Osteocyte (in vitro differentiated cells): Measurements from ENCODE around the gene CNGA4. TPM values are rescaled to one million over a fixed set of nuclear protein-coding genes. Genes with fewer than 3 reads are reported as not detected.

Experiments
- DNase-seq: peaks from one replicate; pipeline ENCODE4 v3.0.0; 2021; ENCODE audit warnings: mixed read lengths; ENCODE audit not compliant: unreplicated experiment; ENCODE audit errors: extremely low spot score
- H3K27ac Mint-ChIP-seq: one replicate; pipeline ENCODE4 v1.8.0; 2021; ENCODE audit warnings: mild to moderate bottlenecking, mixed read lengths; ENCODE audit not compliant: unreplicated experiment
- H3K27me3 Mint-ChIP-seq: one replicate; pipeline ENCODE4 v1.8.0; 2021; ENCODE audit warnings: mixed read lengths; ENCODE audit not compliant: unreplicated experiment
- H3K36me3 Mint-ChIP-seq: one replicate; pipeline ENCODE4 v1.8.0; 2021; ENCODE audit warnings: mixed read lengths; ENCODE audit not compliant: unreplicated experiment
- H3K4me1 Mint-ChIP-seq: one replicate; pipeline ENCODE4 v1.8.0; 2021; ENCODE audit warnings: mixed read lengths; ENCODE audit not compliant: unreplicated experiment
- H3K4me3 Mint-ChIP-seq: one replicate; pipeline ENCODE4 v1.8.0; 2021; ENCODE audit warnings: mild to moderate bottlenecking, moderate library complexity, mixed read lengths; ENCODE audit not compliant: unreplicated experiment
- H3K9me3 Mint-ChIP-seq: one replicate; pipeline ENCODE4 v1.8.0; 2021; ENCODE audit warnings: mixed read lengths; ENCODE audit not compliant: unreplicated experiment
- total RNA-seq: library from RNA; stranded (reverse); gene quantifications from 2 replicates; pipeline ENCODE4 v1.2.1, GENCODE V29; 2021
- TF ChIP-seq, protein P1 (sequence below): fragments of 200-600 bp; sonication (generic); IDR thresholded peaks from 2 replicates; pipeline ENCODE4 v1.5.0; 2021; ENCODE audit warnings: antibody characterized with exemption, mild to moderate bottlenecking, moderate library complexity

Gene CNGA4
- total RNA-seq, 1 donor from 2014 or later = not detected

DNA sequence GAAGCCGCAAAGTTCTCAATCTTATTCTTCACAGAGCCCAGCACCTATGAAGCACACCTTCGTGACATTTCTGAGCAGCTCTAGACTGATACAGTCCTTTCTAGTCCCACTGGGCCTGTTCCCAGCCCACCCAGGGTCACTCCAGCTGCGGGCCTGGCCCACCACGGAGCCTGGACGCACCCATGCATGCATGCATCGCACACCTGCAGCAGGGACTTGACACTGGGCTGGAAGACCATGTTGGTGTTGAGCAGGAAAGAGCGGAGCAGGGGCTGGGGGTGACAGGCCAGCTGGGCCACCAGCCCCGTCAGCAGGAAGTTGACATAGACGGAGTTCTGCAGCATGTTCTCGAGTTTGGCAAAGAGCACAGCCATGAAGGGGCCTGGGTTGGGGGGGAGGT lies 24.4 kb upstream of the CNGA4 start:
- Mint-ChIP-seq H3K4me1 (peaks cover 5% of the 10 kb centered on the region), H3K4me3 (no peak overlapping the region), H3K27me3 (no peaks in the 10 kb centered on the region), H3K9me3 (no peaks in the 10 kb centered on the region), H3K36me3 (peaks cover 30% of the 10 kb centered on the region), H3K27ac (no peak overlapping the region)
- DNase-seq = no peak
- TF ChIP-seq, protein P1, sequence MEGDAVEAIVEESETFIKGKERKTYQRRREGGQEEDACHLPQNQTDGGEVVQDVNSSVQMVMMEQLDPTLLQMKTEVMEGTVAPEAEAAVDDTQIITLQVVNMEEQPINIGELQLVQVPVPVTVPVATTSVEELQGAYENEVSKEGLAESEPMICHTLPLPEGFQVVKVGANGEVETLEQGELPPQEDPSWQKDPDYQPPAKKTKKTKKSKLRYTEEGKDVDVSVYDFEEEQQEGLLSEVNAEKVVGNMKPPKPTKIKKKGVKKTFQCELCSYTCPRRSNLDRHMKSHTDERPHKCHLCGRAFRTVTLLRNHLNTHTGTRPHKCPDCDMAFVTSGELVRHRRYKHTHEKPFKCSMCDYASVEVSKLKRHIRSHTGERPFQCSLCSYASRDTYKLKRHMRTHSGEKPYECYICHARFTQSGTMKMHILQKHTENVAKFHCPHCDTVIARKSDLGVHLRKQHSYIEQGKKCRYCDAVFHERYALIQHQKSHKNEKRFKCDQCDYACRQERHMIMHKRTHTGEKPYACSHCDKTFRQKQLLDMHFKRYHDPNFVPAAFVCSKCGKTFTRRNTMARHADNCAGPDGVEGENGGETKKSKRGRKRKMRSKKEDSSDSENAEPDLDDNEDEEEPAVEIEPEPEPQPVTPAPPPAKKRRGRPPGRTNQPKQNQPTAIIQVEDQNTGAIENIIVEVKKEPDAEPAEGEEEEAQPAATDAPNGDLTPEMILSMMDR = no peak

DNA sequence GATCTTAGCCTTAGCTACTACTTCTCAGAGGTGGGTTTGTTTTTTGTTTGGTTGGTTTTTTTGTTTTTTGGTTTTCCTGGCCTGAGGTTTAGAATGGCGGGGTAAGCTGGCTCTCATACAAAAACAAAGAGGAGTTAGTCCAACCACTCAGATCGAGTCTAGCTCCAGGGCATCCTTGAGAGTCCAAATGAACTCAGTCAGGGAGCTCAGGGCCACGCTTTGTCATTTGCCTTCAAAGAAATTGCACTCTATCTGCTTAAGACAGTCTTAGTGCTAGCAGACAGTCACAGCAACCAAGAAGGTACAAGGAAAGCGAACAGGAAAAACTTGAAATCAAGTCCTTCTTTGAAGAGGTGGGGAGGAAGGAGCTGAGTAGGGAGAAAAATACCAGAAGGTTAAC lies 22.4 kb upstream of the CNGA4 start:
- Mint-ChIP-seq H3K27ac (no peak overlapping the region), H3K4me3 (no peak overlapping the region), H3K9me3 (no peaks in the 10 kb centered on the region), H3K4me1 (peaks cover 9% of the 10 kb centered on the region), H3K27me3 (no peaks in the 10 kb centered on the region), H3K36me3 (peaks cover 28% of the 10 kb centered on the region)
- TF ChIP-seq, protein P1 = no peak
- DNase-seq = peak; percentile 6

DNA sequence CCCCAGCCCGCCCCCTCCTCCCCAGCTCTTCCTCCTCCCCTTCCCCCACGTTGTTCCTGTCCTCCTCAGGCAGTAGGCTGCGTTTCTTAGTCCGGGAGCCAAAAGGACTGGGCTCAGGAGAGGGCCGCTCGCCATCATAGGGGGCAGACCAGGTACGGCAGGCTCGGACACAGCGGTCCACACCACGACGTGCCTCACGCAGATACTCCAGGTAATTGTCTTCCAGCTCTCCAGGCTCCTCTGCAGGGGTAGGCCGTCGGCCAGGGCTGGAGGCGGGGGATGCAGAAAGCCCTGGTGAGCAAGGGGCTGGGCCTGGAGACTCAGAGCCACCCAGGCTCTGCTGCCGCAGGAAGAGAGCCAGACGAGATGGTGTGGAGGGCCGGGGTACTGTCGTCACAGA lies 21.2 kb upstream of the CNGA4 start:
- Mint-ChIP-seq H3K27me3 (no peaks in the 10 kb centered on the region), H3K27ac (no peak overlapping the region), H3K36me3 (peaks cover 36% of the 10 kb centered on the region), H3K9me3 (no peaks in the 10 kb centered on the region), H3K4me1 (peaks cover 9% of the 10 kb centered on the region), H3K4me3 (no peak overlapping the region)
- peak; percentile 83 for DNase-seq
- TF ChIP-seq, protein P1 = no peak

DNA sequence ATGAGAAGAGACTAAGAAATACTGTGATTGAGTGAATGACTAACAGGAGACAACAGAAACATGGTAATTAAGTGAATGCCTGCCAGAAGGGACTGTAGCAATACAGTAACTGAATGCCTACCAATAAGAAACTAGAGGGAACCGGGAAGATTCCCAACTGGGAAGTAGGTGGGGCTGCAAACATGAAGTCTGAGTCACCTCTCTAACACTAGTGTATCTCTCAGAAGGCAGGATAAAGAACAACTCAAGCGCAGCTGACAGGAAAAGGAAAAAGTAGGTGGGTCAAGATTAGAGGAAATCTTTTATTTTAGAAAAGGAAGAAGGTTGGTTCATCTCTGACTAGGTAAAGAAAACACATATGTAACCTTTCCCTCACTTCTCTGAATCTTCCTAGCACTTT lies 19.5 kb upstream of the CNGA4 start:
- no peak for DNase-seq

DNA sequence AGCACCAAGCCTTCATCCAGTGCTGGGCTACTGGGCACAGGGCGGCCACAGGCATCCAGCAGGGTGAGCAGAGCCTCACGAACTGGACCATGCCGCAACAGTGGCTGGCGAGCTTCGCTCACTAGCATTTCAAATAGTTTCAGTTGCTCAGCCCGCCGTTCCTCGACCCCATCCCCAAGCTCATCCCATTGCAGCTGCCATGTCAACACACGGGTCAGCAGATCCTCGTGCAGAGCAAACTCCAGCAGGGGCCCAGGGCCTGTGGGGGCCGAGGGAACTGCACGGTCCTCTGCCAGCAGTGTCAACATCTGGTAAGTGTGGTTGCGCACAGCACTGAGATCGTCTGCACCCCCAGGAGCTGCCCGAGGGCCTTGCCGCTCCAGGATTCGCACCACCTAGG lies 15.0 kb upstream of the CNGA4 start:
- Mint-ChIP-seq H3K4me3 (no peak overlapping the region), H3K9me3 (no peaks in the 10 kb centered on the region), H3K4me1 (peaks cover 9% of the 10 kb centered on the region), H3K27ac (no peak overlapping the region), H3K27me3 (no peaks in the 10 kb centered on the region), H3K36me3 (peaks cover 21% of the 10 kb centered on the region)
- TF ChIP-seq, protein P1 = no peak
- DNase-seq = no peak

More for the DNA sequence above, 19.5 kb upstream of the CNGA4 start:
- H3K36me3 Mint-ChIP-seq = peaks cover 40% of the 10 kb centered on the region
- TF ChIP-seq, protein P1 = no peak
- peaks cover 9% of the 10 kb centered on the region for H3K4me1 Mint-ChIP-seq
- no peak overlapping the region for H3K4me3 Mint-ChIP-seq
- no peaks in the 10 kb centered on the region for H3K27me3 Mint-ChIP-seq
- H3K27ac Mint-ChIP-seq = no peak overlapping the region
- no peaks in the 10 kb centered on the region for H3K9me3 Mint-ChIP-seq
